AG04450 (cell line): ENCODE results near the gene CD79A. TPM values are rescaled to one million over a fixed set of nuclear protein-coding genes. Genes with fewer than 3 reads are reported as not detected.

Experiments
- CTCF ChIA-PET: fragments of 300-600, 350-600 bp; formaldehyde crosslinking; extraction: SDS; loops from one replicate; lab custom pipeline; 2022; ENCODE audit warnings: antibody characterized with exemption, inconsistent platforms; lab: Charles Lee
- POLR2A ChIA-PET: fragments of 350-600 bp; formaldehyde crosslinking; extraction: SDS; loops from one replicate; lab custom pipeline; 2021; ENCODE audit warnings: antibody characterized with exemption, inconsistent platforms; lab: Yijun Ruan, JAX
- DNase-seq: peaks from one replicate; pipeline ENCODE4 v3.0.0-alpha.2; 2011; ENCODE audit warnings: low read depth, low spot score
- H3K27ac ChIP-seq: one replicate; pipeline ENCODE4 v1.5.1; 2012; ENCODE audit warnings: low read depth, low read length, control low read depth
- H3K27me3 ChIP-seq: one replicate; pipeline ENCODE4 v1.6.0; 2012; ENCODE audit warnings: low read length; ENCODE audit not compliant: control insufficient read depth, insufficient read depth
- H3K4me3 ChIP-seq: 2 replicates; pipeline ENCODE4 v1.5.1; 2011; ENCODE audit warnings: mild to moderate bottlenecking, low read depth, low read length, control low read depth
- H3K9me3 ChIP-seq: 2 replicates; pipeline ENCODE4 v1.5.1; 2012; ENCODE audit warnings: low read length; ENCODE audit not compliant: control insufficient read depth, insufficient read depth
- CTCF ChIP-seq: IDR thresholded peaks from 2 replicates; pipeline ENCODE4 v1.5.1; 2011; ENCODE audit warnings: low read depth, low read length, control low read depth, inconsistent platforms
- polyA plus RNA-seq: library from polyadenylated mRNA; depleted of rRNA; stranded (reverse); fragments of >200 nt; gene quantifications from 2 replicates; pipeline ENCODE4 v1.2.3, GENCODE V29; 2011

CD79A gene
- polyA plus RNA-seq, 1 experiment = 0.20 TPM

GRCh38 chr19:41919948-41920712 is 43.1 kb downstream of the CD79A start:
- H3K27me3 ChIP-seq = peaks cover 69% of the 10 kb centered on the region
- no peak overlapping the region for H3K4me3 ChIP-seq
- no peak for TF ChIP-seq CTCF
- H3K27ac ChIP-seq = no peak overlapping the region
- CTCF ChIA-PET = no interaction called here
- POLR2A ChIA-PET = no interaction called here
- DNase-seq = no peak
- H3K9me3 ChIP-seq = peaks cover 5% of the 10 kb centered on the region

- ChIA-PET POLR2A (no interaction called here), CTCF (no interaction called here)
- DNase-seq = no peak
- no peak for TF ChIP-seq CTCF
- no peak overlapping the region for H3K27ac ChIP-seq
- peaks cover 5% of the 10 kb centered on the region for H3K9me3 ChIP-seq
- no peak overlapping the region for H3K4me3 ChIP-seq
- peaks cover 65% of the 10 kb centered on the region for H3K27me3 ChIP-seq
Observed at GRCh38 chr19:41920882-41921576, 44.0 kb downstream of the CD79A start.

GRCh38 chr19:41921577-41922576 is 44.8 kb downstream of the CD79A start:
- Histone ChIP-seq H3K9me3 (peaks cover 8% of the 10 kb centered on the region), H3K27me3 (peaks cover 64% of the 10 kb centered on the region), H3K4me3 (no peak overlapping the region), H3K27ac (no peak overlapping the region)
- DNase-seq = no peak
- ChIA-PET POLR2A (no interaction called here), CTCF (no interaction called here)
- TF ChIP-seq CTCF = no peak

GRCh38 chr19:41922585-41922984 is 45.5 kb downstream of the CD79A start:
- TF ChIP-seq CTCF = no peak
- no peak for DNase-seq
- ChIA-PET POLR2A (no interaction called here), CTCF (no interaction called here)
- peaks cover 8% of the 10 kb centered on the region for H3K9me3 ChIP-seq
- no peak overlapping the region for H3K27ac ChIP-seq
- no peak overlapping the region for H3K4me3 ChIP-seq
- H3K27me3 ChIP-seq = peaks cover 64% of the 10 kb centered on the region
